Effector CD4-positive, alpha-beta T cell (primary cell): ENCODE measurements around the gene MRGPRD. TPM values are rescaled to one million over a fixed set of nuclear protein-coding genes. Genes with fewer than 3 reads are reported as not detected.

Experiments used
- DNase-seq: peaks from one replicate; pipeline ENCODE4 v3.0.0-alpha.2; 2020
- total RNA-seq: gene quantifications from one replicate; lab custom pipeline; 2026; lab: John Stamatoyannopoulos, UW

The MRGPRD gene, protein sequence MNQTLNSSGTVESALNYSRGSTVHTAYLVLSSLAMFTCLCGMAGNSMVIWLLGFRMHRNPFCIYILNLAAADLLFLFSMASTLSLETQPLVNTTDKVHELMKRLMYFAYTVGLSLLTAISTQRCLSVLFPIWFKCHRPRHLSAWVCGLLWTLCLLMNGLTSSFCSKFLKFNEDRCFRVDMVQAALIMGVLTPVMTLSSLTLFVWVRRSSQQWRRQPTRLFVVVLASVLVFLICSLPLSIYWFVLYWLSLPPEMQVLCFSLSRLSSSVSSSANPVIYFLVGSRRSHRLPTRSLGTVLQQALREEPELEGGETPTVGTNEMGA
- total RNA-seq: not detected

DNA sequence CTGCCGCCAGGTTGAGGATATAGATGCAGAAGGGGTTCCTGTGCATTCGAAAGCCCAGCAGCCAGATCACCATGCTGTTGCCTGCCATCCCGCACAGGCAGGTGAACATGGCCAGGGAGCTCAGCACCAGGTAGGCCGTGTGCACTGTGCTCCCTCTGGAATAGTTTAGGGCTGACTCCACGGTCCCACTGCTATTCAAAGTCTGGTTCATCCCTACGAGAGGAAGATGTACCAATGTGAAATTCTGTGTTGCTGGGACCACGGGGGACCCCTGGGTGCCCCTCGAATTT is at the start of gene MRGPRD:
MRGPRD (minus strand) TSS at position 211 of the 290 bp plus-strand sequence; CDS start at position 211, 0 bp downstream.
- DNase-seq: no peak

DNA sequence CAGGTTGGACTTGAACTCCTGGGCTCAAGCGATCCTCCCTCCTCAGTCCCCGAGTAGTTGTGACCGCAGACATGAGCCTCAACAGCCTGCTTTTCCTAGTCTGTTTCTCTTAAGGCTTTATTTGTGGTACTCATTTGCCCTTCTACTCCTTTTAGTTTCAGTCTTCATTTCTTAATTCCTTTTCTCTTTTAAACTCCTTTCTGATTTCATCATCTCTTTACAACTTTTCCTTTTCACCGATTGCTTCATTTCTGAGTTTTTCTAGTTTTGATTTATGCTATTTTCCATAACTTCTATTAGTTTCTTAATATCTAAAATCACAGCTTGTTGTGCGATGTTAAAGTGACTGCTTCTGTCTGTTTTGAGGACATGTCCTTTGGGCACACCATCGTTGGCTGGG is 49.5 kb upstream of the MRGPRD start:
- no peak for DNase-seq

DNA sequence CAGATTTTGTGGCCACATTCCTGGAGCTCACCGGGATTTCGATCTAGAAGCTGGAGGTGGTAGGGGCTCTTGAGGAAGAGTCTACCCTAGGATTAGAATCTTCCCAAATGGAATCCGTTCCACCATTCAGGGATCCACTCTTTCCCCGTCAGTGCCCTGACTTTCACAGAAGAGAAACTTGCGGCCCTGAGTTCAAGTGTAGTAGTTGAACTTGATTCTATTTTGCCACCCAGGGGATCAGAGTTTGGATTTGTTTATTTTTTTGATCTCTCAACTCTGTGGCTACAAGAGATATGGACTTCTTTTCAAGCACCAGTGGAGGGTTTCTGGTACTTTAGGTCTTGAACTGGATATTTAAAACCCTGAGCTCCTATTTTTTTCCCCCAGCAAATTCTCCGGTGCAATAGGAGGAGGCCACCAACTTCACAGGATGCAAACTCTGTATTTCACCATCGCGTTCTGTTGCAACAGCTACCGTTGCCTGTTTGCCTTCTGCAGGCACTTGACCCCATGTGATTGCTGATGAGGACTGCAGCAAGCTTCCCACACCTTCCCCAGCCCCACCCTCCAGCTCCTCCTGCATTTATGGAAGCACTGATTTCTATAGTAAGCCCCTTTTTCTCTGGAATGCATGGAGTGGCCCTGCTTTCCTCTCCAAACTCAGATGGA is 47.1 kb upstream of the MRGPRD start:
- DNase-seq: no peak

DNA sequence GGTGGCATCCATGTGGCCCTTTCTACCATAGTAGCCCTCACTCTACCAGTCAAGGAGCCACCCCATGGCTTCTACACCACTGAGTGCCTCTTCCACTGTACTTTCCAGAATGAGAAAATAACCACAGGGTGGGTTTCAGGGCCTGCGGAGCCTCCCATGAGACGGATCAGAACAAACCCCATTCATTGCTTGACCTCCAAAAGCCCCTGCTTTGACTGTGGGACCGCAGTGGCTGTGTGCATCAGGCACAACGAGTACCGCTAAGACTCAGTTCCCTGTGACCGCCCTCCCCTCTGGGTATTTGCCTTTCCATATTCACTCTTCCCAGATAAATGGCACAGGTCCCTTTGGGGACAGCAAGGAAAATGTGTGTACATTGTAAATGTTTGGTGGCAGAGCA is 43.7 kb upstream of the MRGPRD start:
- DNase-seq: no peak

DNA sequence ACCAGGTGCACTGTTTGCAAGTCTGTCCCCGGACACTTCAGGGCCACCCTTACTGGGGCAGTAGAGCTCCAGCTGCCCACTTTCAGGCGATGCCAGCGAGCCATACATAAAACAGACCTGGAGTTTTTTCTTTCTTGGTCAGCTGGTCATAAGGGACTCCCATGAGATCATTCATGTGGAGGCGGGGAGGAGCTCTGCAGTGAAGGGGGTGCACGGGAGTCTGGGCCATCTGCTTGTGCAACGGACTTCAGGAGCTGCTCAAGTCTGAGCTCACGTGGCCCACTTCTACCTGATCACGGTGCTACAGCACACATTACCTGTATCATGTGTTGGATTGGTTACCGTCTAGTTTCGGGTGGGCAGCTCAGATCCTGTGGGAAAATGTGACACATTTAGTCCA is 41.5 kb upstream of the MRGPRD start:
- DNase-seq: no peak

DNA sequence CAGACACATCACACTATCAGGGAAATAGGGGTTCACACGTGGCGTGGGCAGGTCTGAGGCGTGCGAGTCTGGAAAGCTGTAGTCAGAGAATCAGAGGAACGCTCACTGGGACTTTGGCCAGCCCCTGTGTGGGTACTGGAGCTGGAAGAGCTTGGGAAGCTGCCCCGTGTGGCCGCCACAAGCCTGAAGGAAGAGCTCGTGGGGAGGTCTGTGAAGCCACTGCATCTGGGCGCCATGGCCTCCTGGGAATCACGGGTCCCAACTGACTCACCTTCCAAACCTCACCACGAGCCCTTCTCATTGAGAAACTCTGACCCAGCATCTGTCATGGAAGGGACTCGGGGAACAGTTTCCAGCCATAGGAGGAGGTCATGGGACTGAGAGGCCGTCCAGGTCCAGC is 38.1 kb upstream of the MRGPRD start:
- no peak for DNase-seq

DNA sequence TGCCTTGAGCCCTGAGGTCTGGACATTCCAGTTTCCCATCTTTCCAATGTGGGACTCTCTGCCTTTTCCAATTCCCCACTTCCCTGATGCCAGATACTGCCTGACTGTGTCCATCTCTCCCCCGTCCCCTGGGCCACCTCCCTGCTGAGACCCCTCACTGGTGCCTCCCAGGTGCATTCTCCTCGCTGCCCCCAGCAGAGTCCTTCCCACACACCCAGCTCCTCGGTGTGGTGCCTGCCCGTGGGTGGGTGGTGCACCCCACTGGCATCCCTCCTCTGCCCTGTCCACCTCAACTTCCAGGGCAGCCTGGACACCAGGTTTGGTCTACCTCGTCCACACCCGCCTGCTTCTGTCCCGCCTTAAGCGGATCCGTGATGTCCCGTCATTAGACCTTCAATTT is 37.2 kb upstream of the MRGPRD start:
- no peak for DNase-seq

DNA sequence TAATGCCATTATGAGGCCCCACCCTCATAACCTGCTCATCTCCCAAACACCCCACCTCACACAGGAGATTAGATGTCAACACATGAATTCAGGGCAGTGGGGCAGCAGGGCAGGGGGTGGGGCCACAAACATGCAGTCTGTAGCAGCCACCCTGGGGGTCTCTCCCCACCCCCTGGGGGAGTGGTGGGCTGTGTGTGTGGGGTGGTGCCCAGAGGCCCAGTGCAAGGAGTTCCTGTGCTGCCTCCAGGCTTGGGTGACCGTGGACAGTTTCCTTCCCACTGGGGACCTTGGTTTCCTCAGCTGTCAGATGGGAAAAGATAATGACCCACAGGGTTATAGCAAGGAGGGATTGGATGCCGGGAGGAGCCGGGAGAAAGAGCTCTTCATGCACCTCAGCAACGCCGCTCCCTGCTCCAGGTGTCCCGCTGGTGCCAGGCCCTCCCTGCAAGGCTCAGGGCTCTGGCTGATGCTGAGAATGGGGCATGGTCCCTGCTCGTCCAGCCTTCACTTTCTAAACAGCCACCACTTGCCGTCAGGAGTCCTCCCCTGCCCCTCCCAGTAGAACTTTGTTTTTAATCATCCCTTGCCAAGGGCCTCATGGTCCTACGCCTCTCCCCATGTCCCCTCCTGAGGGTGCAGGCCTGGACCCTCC is 34.2 kb upstream of the MRGPRD start:
- no peak for DNase-seq

DNA sequence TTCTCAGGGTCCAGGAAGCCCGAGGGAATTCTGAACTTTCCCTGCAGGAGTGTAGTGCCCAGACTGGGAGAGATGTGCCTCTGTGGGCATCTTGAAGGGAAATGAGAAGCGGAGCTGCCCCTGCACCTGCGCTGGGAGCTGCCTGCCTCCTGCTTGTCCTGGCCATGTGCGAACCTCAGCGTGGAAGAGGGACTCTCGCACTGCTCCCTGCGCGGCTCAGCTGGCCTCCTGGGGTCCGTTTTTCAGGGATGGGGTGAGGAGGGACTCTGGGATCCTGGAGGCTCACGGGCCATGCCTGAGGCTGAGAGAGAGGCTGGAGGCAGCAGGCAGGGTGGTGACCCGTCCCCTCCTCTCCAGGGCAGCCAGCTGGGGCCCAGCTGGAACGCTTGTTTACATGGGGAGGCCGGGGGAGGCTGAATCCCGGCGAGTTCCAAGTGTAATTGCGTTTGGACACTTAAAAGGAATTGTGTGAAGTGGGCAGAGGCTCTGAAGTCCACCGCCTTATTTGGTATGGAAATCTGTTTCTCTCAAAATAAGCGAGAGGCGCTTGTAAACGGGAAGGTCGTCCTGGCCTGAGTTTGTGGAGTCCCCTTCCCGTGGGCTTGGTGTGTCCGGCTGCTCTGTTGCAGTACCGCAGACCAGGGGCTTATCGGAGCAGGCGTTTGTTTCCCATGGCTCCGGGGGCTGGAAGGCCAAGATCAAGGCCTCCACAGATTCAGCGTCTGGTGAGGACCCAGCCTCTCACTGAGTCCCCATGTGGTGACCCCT is 33.5 kb upstream of the MRGPRD start:
- DNase-seq: no peak

DNA sequence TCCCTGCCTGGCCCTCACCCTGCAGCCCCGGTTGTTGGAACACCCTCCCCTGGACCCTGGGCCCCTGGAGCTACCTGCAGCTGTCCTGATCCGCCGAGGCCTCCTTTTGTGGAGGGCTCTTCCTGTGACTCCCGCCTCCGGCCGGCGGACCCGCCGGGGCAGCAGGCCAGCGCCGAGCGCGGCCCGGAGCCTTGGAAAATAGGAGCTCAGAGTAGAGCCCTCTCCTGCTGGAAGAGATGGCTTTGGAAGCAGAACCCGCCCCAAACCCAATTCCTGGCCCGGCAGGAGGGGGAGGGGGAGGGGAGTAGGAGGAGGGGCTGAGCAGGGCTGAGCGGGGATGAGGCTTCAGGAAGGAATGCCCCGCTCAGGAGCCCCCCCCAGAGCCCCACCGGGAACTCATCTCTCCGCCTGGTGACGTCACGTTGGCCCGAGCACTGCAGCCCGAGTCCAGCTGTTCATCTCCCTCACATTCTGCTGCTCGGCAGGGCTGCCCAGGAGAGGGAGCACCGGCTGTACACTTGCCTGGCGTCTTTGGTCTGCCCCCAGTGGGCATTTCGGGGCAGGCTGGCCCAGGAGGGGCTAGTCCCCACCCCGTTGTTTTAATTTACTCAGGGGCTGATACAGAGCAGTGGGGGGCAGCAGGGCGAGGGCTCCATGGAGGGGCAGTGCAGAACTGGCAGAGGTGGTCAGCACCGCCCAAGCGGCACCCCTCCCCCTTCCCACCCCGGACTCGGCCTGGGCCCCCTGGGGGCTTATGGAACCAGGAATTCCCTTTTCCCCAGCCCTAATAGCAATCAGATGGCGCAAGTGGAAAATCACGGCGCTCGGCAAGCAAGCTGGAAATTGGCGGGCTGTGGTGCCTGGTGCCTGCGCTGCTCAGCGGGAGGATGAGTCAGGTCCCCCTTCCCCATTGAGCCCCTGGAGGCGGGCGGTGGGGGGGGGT is 32.5 kb upstream of the MRGPRD start, which contains the start of gene MRGPRF:
MRGPRF (minus strand) TSS at position 238 of the 943 bp plus-strand sequence. CDS start 3,345 bp downstream, outside the sequence.
- DNase-seq: no peak

DNA sequence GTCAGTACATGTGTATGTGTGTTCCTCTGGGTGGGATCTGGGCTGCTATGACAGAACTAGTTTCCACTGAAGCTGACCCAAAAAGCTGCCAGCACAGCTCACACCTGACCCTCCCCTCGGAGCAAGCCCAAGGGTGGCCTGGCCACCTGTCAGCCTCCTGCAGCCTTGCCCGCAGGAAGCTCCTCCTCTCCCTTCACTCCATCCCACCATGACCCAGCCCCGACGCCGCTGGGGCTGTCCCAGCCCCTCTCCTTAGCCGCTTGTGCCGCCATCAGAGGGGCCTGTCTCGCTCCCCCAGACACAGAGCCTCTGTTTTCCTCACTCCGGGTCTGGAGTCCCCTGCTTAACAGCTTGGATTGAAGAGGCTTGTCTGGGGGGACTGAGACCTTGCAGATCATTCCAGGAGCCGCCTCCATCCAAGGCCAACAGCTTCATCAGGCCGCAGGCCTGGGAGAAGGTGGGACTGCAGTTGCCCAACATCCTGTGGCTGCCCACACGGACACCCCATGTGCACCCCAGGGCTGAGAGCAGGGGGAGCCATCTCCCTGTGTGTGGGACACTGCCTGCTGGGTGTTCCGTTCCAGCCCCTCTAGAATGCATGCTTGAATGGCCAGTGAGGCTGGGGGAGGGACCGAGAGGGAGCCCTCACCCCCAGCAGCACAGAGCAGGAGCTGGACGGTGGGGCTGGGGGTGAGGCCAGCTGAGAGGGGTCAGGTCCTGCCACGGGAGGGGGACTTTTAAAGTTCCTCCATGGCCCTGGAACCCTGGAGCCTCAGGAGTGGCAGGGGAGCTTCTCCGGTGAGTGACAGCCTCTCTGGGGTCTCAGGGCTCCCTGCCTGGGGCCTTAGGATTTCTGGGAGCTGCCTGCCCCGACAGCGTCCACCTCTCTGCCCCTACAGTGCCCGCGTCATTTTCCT is 31.6 kb upstream of the MRGPRD start:
- no peak for DNase-seq

DNA sequence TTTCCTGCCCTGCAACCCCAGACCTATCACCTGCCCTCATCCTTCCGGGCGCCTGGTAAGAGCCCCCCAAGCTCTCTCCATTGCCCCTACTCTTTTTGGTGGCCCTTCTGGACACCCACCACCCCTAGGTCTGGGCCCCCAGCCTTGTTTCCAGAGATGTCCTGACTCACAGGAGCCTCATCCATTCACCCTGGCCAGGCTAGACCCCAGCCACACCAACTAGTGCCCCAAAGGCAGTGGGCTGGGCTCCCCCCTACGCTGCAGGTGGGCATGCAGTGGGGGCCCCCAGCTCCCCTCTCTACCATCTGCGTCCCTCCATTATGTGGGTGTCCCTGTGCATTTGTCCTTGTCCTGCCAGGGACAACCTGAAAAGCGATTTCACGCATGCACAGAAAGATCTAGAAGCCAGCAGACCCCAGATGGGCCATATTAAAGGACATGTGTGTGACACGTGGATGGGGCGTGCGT is 30.9 kb upstream of the MRGPRD start:
- DNase-seq: no peak

DNA sequence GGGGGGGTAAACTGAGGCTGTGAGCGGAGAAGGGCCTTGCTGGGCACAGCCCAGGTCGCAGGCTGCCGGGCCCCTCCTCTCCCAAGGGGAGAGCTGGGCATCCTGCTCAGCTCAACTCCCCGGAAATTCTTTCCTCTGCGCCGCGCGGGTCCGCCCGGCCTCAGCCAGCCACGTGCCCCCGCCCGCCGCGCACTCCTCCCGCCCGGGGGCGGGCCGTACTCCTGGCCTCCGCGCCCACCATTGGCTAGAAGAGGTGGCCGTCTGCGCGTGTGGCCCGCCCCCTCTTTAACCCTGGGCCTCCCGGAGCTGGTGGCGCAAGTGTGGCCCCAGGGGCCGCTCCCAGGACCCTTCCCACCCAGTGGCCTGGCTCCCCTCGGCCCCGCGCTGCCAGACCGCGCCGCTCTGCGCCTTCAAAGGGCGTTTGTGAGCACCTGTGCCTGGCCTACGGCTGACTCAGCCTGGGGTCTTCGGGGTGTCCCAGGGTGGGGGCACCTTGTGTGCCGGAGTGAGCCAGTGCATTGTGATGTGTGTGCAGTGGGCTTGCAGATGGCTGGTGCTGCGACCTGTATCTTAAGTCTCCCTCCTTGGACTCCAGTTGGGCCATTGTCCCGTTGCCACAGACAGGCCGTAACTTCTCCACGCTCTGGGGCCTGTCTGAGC is 30.3 kb upstream of the MRGPRD start:
- no peak for DNase-seq

DNA sequence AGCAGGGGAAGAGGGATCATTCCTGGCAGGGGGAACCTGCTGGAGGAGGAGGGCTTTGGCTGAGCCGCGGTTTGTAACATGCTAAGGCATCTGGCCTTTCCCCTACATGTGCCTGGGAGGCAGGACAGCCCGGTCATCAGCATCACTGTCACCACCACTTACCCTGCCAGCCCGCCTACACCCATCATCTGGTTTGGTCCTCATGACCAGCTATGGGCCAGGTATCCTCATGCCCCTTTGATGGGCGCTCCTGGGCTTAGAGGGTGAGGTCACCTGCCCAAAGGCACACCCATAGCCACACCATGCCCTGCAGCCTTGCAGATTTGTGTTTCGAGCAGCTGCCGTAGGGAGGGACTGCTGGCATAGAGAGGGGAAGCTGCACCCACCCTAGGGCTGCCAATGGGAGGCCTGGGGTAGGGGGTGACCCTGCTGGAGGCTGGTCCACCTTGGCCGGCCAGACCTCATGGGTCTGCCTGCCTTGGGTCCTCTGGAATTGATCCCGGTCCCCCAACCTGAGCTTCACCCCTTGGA is 29.6 kb upstream of the MRGPRD start:
- DNase-seq: no peak

DNA sequence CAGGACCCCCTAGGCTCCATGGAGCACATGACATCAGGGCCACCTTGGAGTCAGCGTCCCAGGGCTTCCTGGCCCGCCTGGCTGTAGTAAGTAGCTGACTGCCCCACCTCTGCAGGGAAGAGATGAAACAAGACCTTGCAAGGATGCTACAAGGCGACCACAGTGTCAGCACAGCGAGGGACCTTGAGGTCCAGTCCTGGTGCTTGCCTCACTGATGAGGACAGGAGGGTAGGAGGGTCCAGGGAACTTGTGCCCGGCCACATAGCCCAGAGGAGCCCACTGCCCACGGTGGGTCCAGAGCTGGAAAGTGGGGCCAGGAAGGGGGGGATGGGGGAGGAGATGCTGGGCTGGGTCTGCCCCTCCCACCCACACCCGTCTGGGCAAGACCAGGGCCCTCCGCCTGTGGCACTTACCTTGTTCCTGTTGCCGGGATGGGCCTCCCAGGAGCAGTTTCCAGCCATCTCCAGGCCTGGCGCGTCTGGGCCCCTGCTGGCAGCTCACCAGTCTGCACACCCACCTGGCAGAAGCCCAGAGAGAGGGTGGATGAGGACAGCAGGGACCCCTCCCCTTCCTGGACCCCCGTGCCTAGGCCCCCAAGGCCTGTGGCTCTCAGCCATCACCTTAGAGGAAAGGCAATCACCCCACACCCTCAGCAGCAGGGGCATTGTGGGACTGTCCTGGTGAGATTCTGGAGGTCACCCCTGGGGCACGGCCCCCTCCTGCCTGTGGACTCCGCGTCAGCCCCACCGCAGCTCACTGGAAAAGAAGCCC is 28.8 kb upstream of the MRGPRD start:
- no peak for DNase-seq

DNA sequence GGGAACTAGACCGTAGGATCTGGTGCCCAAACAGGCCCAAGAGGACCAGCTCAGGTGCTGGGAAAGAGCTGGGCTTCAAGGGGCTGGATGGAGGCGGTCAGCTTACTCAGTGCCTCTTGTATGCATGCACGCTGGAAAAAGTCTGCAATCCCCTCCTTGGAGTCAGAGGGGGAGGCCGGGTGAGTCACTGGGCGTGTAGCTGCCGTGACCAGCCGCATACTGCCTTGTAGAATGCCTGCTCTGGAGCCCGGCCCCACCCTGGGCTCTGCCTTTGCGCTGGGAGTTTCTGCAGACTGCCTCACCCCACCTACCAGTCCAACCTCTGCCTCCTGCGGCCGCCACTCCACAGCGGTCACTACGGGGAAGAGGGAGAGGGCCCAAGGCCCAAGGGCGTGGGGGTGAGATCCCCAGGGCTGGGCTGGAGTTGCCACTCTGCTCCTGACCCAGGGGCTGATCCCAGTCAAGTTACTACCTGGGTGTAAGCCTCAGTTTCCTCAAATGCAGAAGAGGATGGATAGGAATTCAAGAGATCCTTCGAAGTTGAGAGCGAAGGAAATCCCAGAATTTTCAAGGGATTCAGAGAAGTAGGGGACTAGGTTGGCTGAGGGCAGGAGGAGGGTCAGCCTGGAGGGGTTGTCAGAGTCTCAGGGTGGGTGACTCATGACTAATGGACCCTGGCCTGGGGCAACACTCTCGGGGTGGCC is 28.1 kb upstream of the MRGPRD start:
- no peak for DNase-seq

DNA sequence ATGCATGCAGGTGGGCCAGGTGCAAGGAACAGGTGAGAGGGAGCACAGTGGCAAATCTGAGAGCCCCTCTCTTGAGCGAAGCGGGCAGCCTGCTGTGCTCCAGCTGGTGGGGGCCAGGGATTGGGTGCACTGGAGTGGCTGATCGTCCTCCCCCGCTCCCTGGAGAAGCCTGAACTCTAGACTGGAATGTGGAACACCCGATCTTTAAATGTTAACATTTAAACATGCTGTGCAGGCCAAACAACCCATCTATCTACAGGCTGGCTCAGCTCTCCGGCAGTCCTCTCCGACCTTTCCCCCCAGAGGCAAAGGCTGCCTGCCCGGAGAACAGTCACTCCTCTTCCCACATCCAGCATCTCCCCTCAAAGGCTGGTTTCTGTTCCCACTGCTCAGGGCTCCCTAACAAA is 27.2 kb upstream of the MRGPRD start:
- no peak for DNase-seq

DNA sequence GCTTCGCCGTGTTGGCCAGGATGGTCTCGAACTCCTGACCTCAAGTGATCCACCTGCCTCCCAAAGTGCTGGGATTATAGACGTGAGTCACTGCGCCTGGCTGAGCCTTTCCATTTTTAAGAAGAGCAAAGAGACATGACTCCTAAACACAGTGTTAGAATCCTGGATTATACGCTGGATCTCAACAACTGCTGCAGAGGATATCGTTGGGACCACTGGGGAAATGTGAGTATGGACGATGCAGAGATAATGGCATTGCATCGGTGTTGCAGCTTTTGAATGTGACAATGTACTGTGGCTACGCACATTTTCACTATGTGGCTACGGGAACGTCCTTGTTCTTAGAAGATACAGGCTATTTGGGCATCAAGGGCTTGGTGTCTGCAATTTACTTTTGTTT is 26.0 kb upstream of the MRGPRD start:
- DNase-seq: no peak
